DMS153 treated with DMSO at 0.1 percent for 48 hours (cell line): ENCODE results near the gene SDK1.
"Not testable (repeated sequence)": the region's sequence is repeated elsewhere in the genome, so short reads cannot be mapped to it uniquely, and the experiment has no call there.

ENCODE experiments used
- DNase-seq: peaks from one replicate; lab custom pipeline; 2025; ENCODE audit not compliant: unreplicated experiment; lab: John Stamatoyannopoulos, UW

The SDK1 gene

GRCh38 chr7:3578399-3578798 is 277.3 kb downstream of the SDK1 start:
- no peak for DNase-seq

GRCh38 chr7:3579638-3580219 is 278.7 kb downstream of the SDK1 start:
- no peak for DNase-seq

- not testable (repeated sequence) for DNase-seq
These were observed 281.1 kb downstream of the SDK1 start for GRCh38 chr7:3582145-3582544.

- no peak for DNase-seq
These were observed 284.8 kb downstream of the SDK1 start for GRCh38 chr7:3585826-3586225.

GRCh38 chr7:3588341-3588740 is 287.3 kb downstream of the SDK1 start:
- DNase-seq: peak; percentile 65

GRCh38 chr7:3589752-3590151 is 288.7 kb downstream of the SDK1 start:
- no peak for DNase-seq

- no peak for DNase-seq
These were observed 290.2 kb downstream of the SDK1 start for GRCh38 chr7:3591219-3591618.

- no peak for DNase-seq
These were observed 290.9 kb downstream of the SDK1 start for GRCh38 chr7:3591944-3592343.

- peak; percentile 92 for DNase-seq
These were observed 291.5 kb downstream of the SDK1 start for GRCh38 chr7:3592401-3593134.

- DNase-seq: no peak
These were observed 293.8 kb downstream of the SDK1 start for GRCh38 chr7:3594901-3595300.

GRCh38 chr7:3598854-3599253 is 297.8 kb downstream of the SDK1 start:
- no peak for DNase-seq

- DNase-seq: no peak
These were observed 304.2 kb downstream of the SDK1 start for GRCh38 chr7:3605222-3605621.

GRCh38 chr7:3606436-3606835 is 305.4 kb downstream of the SDK1 start:
- DNase-seq: no peak

- no peak for DNase-seq
These were observed 306.8 kb downstream of the SDK1 start for GRCh38 chr7:3607847-3608246.

GRCh38 chr7:3616306-3616705 is 315.3 kb downstream of the SDK1 start:
- DNase-seq: peak; percentile 23

GRCh38 chr7:3630081-3630480 is 329.0 kb downstream of the SDK1 start:
- no peak for DNase-seq

GRCh38 chr7:3634396-3634795 is 333.3 kb downstream of the SDK1 start:
- DNase-seq: no peak

- DNase-seq: no peak
These were observed 335.2 kb downstream of the SDK1 start for GRCh38 chr7:3636131-3636860.

GRCh38 chr7:3639253-3639652 is 338.2 kb downstream of the SDK1 start:
- no peak for DNase-seq

GRCh38 chr7:3641582-3641981 is 340.5 kb downstream of the SDK1 start:
- no peak for DNase-seq

GRCh38 chr7:3643091-3643490 is 342.0 kb downstream of the SDK1 start:
- DNase-seq: no peak

GRCh38 chr7:3648276-3648675 is 347.2 kb downstream of the SDK1 start:
- DNase-seq: no peak
